NB4 (cell line): ENCODE measurements around the gene CROCC2.

Experiments used
- DNase-seq: peaks from one replicate; pipeline ENCODE4 v3.0.0; 2010; ENCODE audit warnings: low read depth
- H3K4me3 ChIP-seq: one replicate; pipeline ENCODE4 v1.5.1; 2011; ENCODE audit warnings: mild to moderate bottlenecking, low read depth, low read length, moderate library complexity
- MAX ChIP-seq: IDR thresholded peaks from 2 replicates; pipeline ENCODE4 v1.6.1; 2011; ENCODE audit warnings: low read depth, low read length
- MYC ChIP-seq: IDR thresholded peaks from 2 replicates; pipeline ENCODE4 v1.6.1; 2011; ENCODE audit warnings: low read depth, low read length
- POLR2A ChIP-seq: IDR thresholded peaks from 2 replicates; pipeline ENCODE4 v1.6.1; 2011; ENCODE audit warnings: mild to moderate bottlenecking; ENCODE audit not compliant: insufficient read length; ENCODE audit errors: extremely low read depth
- TF ChIP-seq, protein P1 (sequence below): IDR thresholded peaks from one replicate; pipeline ENCODE4 v1.5.1; 2012; ENCODE audit warnings: low read depth, low read length

The CROCC2 gene

GRCh38 chr2:240914645-240915525 is 8.7 kb downstream of the CROCC2 start:
- TF ChIP-seq, protein P1, sequence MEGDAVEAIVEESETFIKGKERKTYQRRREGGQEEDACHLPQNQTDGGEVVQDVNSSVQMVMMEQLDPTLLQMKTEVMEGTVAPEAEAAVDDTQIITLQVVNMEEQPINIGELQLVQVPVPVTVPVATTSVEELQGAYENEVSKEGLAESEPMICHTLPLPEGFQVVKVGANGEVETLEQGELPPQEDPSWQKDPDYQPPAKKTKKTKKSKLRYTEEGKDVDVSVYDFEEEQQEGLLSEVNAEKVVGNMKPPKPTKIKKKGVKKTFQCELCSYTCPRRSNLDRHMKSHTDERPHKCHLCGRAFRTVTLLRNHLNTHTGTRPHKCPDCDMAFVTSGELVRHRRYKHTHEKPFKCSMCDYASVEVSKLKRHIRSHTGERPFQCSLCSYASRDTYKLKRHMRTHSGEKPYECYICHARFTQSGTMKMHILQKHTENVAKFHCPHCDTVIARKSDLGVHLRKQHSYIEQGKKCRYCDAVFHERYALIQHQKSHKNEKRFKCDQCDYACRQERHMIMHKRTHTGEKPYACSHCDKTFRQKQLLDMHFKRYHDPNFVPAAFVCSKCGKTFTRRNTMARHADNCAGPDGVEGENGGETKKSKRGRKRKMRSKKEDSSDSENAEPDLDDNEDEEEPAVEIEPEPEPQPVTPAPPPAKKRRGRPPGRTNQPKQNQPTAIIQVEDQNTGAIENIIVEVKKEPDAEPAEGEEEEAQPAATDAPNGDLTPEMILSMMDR, result no peak
- TF ChIP-seq MYC, result no peak
- no peak for TF ChIP-seq MAX
- no peak for TF ChIP-seq POLR2A
- no peak for DNase-seq
- H3K4me3 ChIP-seq, result no peak overlapping the region

DNA sequence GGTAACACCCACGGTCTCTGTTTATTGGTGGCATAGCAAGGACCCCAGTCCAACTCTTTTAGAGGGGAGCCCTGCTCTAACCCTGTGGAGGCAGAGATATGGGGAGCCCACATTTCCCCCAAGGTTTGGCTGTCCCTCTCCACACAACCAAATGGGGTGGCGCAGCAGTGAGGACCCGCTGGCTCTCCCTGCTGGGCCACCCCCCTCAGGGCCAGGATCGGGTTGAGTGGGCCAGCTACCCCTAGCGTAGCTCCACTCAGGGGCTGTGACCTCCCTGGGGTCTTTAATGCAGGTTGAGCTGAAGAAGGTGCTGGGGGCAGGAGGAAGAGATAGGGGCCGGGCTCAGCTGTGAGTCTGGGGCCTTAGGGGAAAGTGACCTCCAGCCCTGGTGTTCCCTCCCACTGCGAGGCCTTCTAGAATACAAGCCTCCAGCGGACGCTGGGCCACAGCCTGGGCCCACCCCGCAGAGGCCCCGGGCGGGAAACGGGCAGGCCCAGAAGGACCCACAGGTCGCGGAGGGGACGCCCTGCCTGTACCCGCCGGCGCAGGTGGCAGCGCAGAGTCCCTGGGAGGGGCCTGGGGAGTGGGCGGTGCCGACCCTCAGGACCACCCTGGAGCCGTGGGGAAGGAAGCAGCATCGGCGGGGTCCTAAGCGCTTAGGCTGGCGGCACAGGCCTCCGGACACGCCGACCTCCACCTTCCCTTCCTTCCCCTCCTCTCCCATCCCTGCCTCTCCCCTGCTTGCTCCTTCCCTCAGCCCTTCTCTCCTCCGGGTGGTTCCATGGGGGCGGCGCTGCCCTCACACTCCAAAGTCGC is 9.6 kb downstream of the CROCC2 start:
- no peak for DNase-seq
- no peak overlapping the region for H3K4me3 ChIP-seq
- TF ChIP-seq POLR2A (no peak), MYC (no peak), MAX (no peak)
- TF ChIP-seq, protein P1, result no peak

DNA sequence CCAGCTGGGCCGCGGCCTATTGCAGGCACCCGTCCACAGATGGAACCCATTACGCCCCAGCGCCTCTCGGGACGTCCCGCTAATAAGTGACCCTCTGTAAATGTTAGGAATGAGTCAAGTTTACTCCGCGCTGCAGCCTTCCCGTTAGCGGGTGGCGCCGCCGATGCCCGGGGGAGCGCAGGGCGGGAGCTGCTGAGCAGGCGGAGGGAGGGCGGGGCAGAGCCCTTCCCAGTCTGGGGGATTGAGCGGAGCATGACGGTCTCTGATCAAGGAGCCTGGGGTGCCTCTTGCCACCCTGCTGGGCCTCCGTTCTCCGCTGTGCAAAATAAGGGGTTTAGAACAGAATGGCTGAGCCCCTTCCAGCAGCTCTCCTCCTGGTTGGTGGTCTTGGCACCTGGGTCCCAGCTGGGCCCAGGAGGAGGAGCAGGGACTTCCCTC is 10.5 kb downstream of the CROCC2 start:
- TF ChIP-seq POLR2A, result no peak
- no peak for TF ChIP-seq MYC
- H3K4me3 ChIP-seq, result no peak overlapping the region
- DNase-seq, result peak; percentile 84

GRCh38 chr2:240917009-240917683 is 11.0 kb downstream of the CROCC2 start:
- H3K4me3 ChIP-seq, result no peak overlapping the region
- TF ChIP-seq, protein P1, result no peak
- TF ChIP-seq MAX, result no peak
- no peak for TF ChIP-seq MYC
- no peak for TF ChIP-seq POLR2A
- DNase-seq, result peak; percentile 72

DNA sequence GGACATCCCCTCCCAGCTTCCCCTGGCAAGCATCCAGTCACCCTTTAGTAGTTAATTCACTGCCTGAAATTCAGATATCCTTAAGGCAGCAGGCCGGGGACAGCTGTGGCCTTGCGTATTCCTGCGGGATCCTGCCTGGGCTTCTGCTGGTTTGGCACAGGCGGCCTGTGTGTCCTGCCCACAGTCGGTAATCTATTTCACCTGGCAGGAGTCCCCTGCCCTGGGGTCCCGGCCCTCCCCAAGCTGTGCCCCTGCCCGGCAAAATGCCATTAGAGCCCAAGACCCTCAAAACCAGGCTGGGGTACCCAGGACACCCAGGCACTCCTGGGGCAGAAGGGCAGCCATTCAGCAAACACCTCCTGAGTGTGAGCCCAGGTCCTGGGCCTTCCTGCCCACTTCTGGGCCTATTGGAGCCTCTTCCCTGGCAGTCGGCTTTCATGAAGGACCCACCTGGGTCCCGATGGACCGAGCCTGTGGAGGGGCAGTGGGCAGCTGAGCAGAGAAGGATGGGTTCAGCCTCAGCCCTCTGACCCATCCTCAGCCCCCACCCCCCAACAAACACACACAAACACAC is 11.6 kb downstream of the CROCC2 start:
- TF ChIP-seq POLR2A, result no peak
- no peak for TF ChIP-seq MAX
- TF ChIP-seq, protein P1, result no peak
- TF ChIP-seq MYC, result no peak
- DNase-seq, result no peak

More for the DNA sequence above, 11.6 kb downstream of the CROCC2 start:
- no peak overlapping the region for H3K4me3 ChIP-seq
